Uterus (tissue), 4 donors: ENCODE data around the gene RSRP1. TPM values are rescaled to one million over a fixed set of nuclear protein-coding genes. Genes with fewer than 3 reads are reported as not detected.
A peak's percentile ranks its signal among the peaks of the same experiment; 100 is the strongest.

ENCODE experiments used
- DNase-seq, 2 donors: peaks; one replicate each; pipeline ENCODE4 v3.0.0-alpha.2; 2019 to 2020
- H3K27ac ChIP-seq, 2 donors: fragments of 200-600 bp; sonication (generic); 1 replicate in 1 of 2; 2 replicates in 1 of 2; pipeline ENCODE4 v1.5.1; 2016 to 2018
- H3K27me3 ChIP-seq, 2 donors: fragments of 200-600 bp; sonication (generic); one replicate each; pipeline ENCODE4 v1.5.1; 2018 to 2019; ENCODE audit warnings: control low read depth in 1 of 2
- H3K36me3 ChIP-seq, 2 donors: fragments of 200-600 bp; sonication (generic); one replicate each; pipeline ENCODE4 v1.5.1; 2019; ENCODE audit warnings: control low read depth in 1 of 2
- H3K4me1 ChIP-seq, 2 donors: fragments of 200-600 bp; sonication (generic); one replicate each; pipeline ENCODE4 v1.5.1; 2018 to 2019; ENCODE audit warnings: control low read depth in 1 of 2
- H3K4me3 ChIP-seq, 2 donors: fragments of 200-600 bp; sonication (generic); 1 replicate in 1 of 2; 2 replicates in 1 of 2; pipeline ENCODE4 v1.5.1; 2018 to 2019; ENCODE audit warnings: mild to moderate bottlenecking in 1 of 2
- H3K9me3 ChIP-seq, 2 donors: fragments of 200-600 bp; sonication (generic); one replicate each; pipeline ENCODE4 v1.5.1; 2019; ENCODE audit warnings: control low read depth in 1 of 2
- POLR2A ChIP-seq, 2 donors: fragments of 450-650 bp; IDR thresholded peaks; one replicate each; pipeline ENCODE4 v1.6.1; 2016; ENCODE audit warnings: antibody characterized with exemption in 2 of 2, mild to moderate bottlenecking in 1 of 2, moderate library complexity in 1 of 2
- intact Hi-C: fragments of 100-400 bp; cut with DNase I; formaldehyde crosslinking; loops from one replicate; pipeline ENCODE4 v1.15.1; 2023; ENCODE audit warnings: low total_unique reads
- total RNA-seq, 4 donors: library from RNA; depleted of rRNA in 3 of 4; stranded (reverse); fragments of >200 nt in 3 of 4; gene quantifications; one replicate each; pipeline versions ENCODE4 v1.1.0 to v1.2.4, GENCODE V29; 2014 to 2023
- TF ChIP-seq, protein P1 (sequence below), 4 experiments: fragments of 200-600 bp in 2 of 4; fragments of 450-650 bp in 2 of 4; sonication (generic) in 2 of 4; IDR thresholded peaks; one replicate each; pipeline ENCODE4 v1.5.1; 2016 to 2019; ENCODE audit warnings: antibody characterized with exemption in 4 of 4, mild to moderate bottlenecking in 2 of 4, moderate library complexity in 1 of 4
- donor health status: DM: yes; HTN: yes; CAD: no.

The RSRP1 gene
- total RNA-seq, 4 donors from 2014 or later, result 103 to 232 (median 141) TPM

- DNase-seq, result no peak
- no peaks in the 10 kb centered on the region for H3K9me3 ChIP-seq
- H3K27ac ChIP-seq, result no peak overlapping the region
- no peaks in the 10 kb centered on the region for H3K4me1 ChIP-seq
- TF ChIP-seq POLR2A (IDR thresholded peaks at IDR 0.05), result no peak
- TF ChIP-seq, protein P1, sequence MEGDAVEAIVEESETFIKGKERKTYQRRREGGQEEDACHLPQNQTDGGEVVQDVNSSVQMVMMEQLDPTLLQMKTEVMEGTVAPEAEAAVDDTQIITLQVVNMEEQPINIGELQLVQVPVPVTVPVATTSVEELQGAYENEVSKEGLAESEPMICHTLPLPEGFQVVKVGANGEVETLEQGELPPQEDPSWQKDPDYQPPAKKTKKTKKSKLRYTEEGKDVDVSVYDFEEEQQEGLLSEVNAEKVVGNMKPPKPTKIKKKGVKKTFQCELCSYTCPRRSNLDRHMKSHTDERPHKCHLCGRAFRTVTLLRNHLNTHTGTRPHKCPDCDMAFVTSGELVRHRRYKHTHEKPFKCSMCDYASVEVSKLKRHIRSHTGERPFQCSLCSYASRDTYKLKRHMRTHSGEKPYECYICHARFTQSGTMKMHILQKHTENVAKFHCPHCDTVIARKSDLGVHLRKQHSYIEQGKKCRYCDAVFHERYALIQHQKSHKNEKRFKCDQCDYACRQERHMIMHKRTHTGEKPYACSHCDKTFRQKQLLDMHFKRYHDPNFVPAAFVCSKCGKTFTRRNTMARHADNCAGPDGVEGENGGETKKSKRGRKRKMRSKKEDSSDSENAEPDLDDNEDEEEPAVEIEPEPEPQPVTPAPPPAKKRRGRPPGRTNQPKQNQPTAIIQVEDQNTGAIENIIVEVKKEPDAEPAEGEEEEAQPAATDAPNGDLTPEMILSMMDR (IDR thresholded peaks at IDR 0.05), result peak; percentile 36 to 68 (median 63)
- H3K27me3 ChIP-seq, result no peaks in the 10 kb centered on the region
- no peaks in the 10 kb centered on the region for H3K36me3 ChIP-seq
- H3K4me3 ChIP-seq, result no peak overlapping the region
- intact Hi-C loops, result no loop called here
Measured at GRCh38 chr1:25204797-25205480, 42.3 kb downstream of the RSRP1 start.

DNA sequence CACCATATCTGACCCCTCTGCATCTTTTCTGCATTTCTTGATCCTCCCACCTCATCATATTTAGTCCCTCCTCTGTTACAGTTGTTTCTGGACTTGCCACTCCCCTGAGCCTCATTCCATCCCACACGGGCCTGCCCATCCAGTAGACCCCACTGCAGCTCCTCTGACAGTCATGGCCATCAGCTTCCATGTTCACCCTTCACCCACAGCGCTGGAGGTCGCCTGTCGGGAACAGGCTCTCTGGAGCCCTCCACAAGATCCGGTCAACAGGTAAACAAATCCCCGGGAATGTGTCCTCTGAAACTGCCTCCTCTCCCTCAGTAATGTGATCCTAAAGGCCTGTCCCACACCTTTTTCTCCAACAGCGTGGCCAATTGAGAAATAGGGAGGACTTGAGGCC lies 46.2 kb downstream of the RSRP1 start:
- no peak for DNase-seq
- no peaks in the 10 kb centered on the region for H3K36me3 ChIP-seq
- H3K4me1 ChIP-seq, result no peaks in the 10 kb centered on the region
- TF ChIP-seq, protein P1 (IDR thresholded peaks at IDR 0.05), result no peak
- TF ChIP-seq POLR2A (IDR thresholded peaks at IDR 0.05), result no peak
- H3K4me3 ChIP-seq, result no peak overlapping the region
- H3K27me3 ChIP-seq, result no peaks in the 10 kb centered on the region
- H3K27ac ChIP-seq, result no peak overlapping the region
- intact Hi-C loops, result no loop called here
- no peaks in the 10 kb centered on the region for H3K9me3 ChIP-seq

- H3K27me3 ChIP-seq, result no peaks in the 10 kb centered on the region
- DNase-seq, result no peak
- no peaks in the 10 kb centered on the region for H3K4me1 ChIP-seq
- TF ChIP-seq, protein P1 (IDR thresholded peaks at IDR 0.05), result no peak
- no peak for TF ChIP-seq POLR2A (IDR thresholded peaks at IDR 0.05)
- H3K27ac ChIP-seq, result peak overlapping the region in 1 of 2 donors; percentile 20
- H3K9me3 ChIP-seq, result no peaks in the 10 kb centered on the region
- H3K36me3 ChIP-seq, result no peaks in the 10 kb centered on the region
- H3K4me3 ChIP-seq, result no peak overlapping the region
- intact Hi-C loops, result no loop called here
Measured at GRCh38 chr1:25199819-25200620, 47.2 kb downstream of the RSRP1 start.

DNA sequence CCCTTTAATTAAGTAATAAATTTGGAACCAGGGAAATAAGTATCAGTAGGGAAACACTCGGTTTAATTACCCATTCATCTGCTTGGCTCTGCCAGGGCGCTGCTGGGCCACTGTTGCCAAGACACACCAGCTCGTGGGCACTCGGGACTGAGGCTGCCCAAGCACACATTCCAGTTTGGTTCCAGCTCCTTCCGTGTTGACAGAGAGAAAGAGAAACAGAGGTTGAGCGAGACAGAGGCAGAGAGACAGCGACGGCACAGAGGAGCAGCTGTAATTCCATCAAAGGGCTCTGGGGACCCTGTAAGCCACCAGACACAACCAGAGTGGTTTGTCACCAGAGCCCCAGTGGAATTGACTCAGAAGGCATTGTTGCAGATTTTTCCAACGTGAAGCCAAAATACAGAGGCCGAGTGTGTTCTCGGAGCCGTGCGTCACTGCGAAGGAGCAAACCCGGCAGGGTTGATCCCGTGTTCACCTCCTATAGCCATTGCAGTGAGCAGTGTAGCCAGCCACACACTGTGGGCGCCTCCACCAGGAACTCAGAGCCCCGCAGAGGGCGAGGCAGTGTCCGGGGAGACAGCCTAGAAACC lies 48.5 kb downstream of the RSRP1 start:
- DNase-seq, result no peak
- TF ChIP-seq, protein P1 (IDR thresholded peaks at IDR 0.05), result no peak
- TF ChIP-seq POLR2A (IDR thresholded peaks at IDR 0.05), result no peak
- Histone ChIP-seq H3K4me3 (no peak overlapping the region), H3K27me3 (no peaks in the 10 kb centered on the region), H3K27ac (peak overlapping the region in 1 of 2 donors; percentile 20), H3K36me3 (no peaks in the 10 kb centered on the region), H3K9me3 (no peaks in the 10 kb centered on the region), H3K4me1 (no peaks in the 10 kb centered on the region)
- intact Hi-C loops, result no loop called here
